ENCODE measurements around the gene TRIM59.

DNA sequence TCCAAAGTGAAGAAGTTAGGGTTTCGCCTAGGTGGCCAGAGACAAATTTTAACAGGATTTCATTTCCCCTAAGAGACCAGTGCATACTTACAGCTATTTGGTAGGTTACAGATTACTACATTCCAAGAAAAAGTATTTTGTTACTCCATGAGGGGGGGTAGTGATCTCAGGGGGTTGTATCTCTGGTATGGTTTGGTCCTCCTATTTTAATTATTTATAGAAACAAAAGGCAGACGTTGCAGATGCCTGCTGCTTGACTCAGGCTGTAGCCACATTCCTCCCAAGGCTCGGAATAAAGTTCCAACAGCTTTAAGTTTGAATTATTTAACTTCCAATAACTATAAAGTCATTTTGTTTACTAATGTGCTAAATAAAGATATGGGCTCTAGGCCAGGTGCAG, 1.3 kb upstream of the TRIM59 start:
- TF ChIP-seq EP300 (IDR thresholded peaks at IDR 0.05; ENCODE audit: borderline replicate concordance in 1 of 2, control insufficient read depth in 1 of 2, low read depth in 2 of 2, low read length in 2 of 2) (no peak), MYC (IDR thresholded peaks at IDR 0.05; ENCODE audit: insufficient read depth, insufficient read length, insufficient replicate concordance, low read length, severe bottlenecking) (no peak), JUNB (IDR thresholded peaks at IDR 0.05) (no peak), SMAD5 (IDR thresholded peaks at IDR 0.05; ENCODE audit: low read depth) (no peak), ZSCAN29 (IDR thresholded peaks at IDR 0.05) (no peak), GABPA (IDR thresholded peaks at IDR 0.05; ENCODE audit: low read depth) (no peak), MXI1 (IDR thresholded peaks at IDR 0.05; ENCODE audit: low read depth, low read length) (no peak), NRF1 (conservative IDR thresholded peaks at IDR 0.05; ENCODE audit: low read depth, low read length) (no peak), POLR2A (IDR thresholded peaks at IDR 0.05; ENCODE audit: low read depth, low read length) (no peak), EZH2 (IDR thresholded peaks at IDR 0.05; ENCODE audit: borderline replicate concordance, control insufficient read depth, low read depth, low read length) (no peak), EGR1 (IDR thresholded peaks at IDR 0.05; ENCODE audit: borderline replicate concordance in 1 of 2, low read depth in 2 of 2, low read length in 2 of 2) (no peak)
- TF ChIP-seq, protein P1, sequence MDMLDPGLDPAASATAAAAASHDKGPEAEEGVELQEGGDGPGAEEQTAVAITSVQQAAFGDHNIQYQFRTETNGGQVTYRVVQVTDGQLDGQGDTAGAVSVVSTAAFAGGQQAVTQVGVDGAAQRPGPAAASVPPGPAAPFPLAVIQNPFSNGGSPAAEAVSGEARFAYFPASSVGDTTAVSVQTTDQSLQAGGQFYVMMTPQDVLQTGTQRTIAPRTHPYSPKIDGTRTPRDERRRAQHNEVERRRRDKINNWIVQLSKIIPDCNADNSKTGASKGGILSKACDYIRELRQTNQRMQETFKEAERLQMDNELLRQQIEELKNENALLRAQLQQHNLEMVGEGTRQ (IDR thresholded peaks at IDR 0.05; ENCODE audit: borderline replicate concordance, low read depth, low read length): no peak
- TF ChIP-seq, protein P2, sequence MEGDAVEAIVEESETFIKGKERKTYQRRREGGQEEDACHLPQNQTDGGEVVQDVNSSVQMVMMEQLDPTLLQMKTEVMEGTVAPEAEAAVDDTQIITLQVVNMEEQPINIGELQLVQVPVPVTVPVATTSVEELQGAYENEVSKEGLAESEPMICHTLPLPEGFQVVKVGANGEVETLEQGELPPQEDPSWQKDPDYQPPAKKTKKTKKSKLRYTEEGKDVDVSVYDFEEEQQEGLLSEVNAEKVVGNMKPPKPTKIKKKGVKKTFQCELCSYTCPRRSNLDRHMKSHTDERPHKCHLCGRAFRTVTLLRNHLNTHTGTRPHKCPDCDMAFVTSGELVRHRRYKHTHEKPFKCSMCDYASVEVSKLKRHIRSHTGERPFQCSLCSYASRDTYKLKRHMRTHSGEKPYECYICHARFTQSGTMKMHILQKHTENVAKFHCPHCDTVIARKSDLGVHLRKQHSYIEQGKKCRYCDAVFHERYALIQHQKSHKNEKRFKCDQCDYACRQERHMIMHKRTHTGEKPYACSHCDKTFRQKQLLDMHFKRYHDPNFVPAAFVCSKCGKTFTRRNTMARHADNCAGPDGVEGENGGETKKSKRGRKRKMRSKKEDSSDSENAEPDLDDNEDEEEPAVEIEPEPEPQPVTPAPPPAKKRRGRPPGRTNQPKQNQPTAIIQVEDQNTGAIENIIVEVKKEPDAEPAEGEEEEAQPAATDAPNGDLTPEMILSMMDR (IDR thresholded peaks at IDR 0.05 in 2 of 3, conservative IDR thresholded peaks at IDR 0.05 in 1 of 3; ENCODE audit: control insufficient read depth in 2 of 3, extremely low read depth in 1 of 3, insufficient read depth in 1 of 3, low read depth in 3 of 3, low read length in 3 of 3): no peak
- TF ChIP-seq, protein P3, sequence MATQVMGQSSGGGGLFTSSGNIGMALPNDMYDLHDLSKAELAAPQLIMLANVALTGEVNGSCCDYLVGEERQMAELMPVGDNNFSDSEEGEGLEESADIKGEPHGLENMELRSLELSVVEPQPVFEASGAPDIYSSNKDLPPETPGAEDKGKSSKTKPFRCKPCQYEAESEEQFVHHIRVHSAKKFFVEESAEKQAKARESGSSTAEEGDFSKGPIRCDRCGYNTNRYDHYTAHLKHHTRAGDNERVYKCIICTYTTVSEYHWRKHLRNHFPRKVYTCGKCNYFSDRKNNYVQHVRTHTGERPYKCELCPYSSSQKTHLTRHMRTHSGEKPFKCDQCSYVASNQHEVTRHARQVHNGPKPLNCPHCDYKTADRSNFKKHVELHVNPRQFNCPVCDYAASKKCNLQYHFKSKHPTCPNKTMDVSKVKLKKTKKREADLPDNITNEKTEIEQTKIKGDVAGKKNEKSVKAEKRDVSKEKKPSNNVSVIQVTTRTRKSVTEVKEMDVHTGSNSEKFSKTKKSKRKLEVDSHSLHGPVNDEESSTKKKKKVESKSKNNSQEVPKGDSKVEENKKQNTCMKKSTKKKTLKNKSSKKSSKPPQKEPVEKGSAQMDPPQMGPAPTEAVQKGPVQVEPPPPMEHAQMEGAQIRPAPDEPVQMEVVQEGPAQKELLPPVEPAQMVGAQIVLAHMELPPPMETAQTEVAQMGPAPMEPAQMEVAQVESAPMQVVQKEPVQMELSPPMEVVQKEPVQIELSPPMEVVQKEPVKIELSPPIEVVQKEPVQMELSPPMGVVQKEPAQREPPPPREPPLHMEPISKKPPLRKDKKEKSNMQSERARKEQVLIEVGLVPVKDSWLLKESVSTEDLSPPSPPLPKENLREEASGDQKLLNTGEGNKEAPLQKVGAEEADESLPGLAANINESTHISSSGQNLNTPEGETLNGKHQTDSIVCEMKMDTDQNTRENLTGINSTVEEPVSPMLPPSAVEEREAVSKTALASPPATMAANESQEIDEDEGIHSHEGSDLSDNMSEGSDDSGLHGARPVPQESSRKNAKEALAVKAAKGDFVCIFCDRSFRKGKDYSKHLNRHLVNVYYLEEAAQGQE (IDR thresholded peaks at IDR 0.05; ENCODE audit: low read depth, low read length): no peak
